Activated CD4-positive, alpha-beta T cell treated with anti-CD3 and anti-CD28 coated beads, Interleukin-10, Interleukin-2, amounts not matched to agents 100 ng/mL and 50 ng/mL, durations not matched to agents 16 hours and 8 hours (primary cell): ENCODE measurements around the gene PRRG4.
A peak's percentile ranks its signal among the peaks of the same experiment; 100 is the strongest.
"Not testable (repeated sequence)": the region's sequence is repeated elsewhere in the genome, so short reads cannot be mapped to it uniquely, and the experiment has no call there.

Experiments
- DNase-seq: peaks from one replicate; pipeline ENCODE4 v3.0.0-alpha.2; 2020

PRRG4 gene

DNA sequence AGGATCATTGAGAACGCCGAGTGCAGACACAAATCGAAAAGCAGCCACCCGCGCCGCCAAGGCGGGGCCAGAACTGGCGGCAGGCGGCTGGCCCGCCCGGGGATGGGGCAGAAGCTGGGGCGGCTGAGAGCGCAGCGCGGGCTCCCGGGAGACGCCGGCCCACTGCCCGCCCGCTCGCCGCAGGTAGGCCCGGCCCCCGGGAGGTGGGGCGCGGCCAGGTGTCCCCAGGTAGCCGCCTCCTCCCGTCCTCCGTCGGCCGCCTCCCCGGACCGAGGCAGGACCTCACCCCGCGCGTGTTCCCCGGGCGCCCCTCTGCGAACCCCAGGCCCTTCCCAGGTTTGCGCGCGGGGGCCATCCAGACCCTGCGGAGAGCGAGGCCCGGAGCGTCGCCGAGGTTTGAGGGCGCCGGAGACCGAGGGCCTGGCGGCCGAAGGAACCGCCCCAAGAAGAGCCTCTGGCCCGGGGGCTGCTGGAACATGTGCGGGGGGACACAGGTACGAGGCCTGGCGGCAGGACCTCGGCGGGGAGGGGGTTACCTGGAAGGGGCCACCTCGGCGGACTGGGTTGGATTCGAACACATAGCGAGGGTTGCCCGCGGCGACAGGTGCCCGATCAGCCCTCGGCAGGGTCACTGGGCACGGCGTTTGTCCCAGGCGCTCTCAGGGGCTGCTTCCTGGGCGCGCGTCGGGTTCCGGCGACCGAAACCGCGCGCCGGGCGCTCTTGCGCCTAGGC, at the start of gene PRRG4:
Gene PRRG4, plus strand, starts transcription at position 248 of the 733 bp plus-strand sequence. CDS start 603 bp downstream, outside the sequence.
- DNase-seq, result peak; percentile 68

- not testable (repeated sequence) for DNase-seq
Observed at GRCh38 chr11:32780839-32781238, 48.9 kb upstream of the PRRG4 start.

DNA sequence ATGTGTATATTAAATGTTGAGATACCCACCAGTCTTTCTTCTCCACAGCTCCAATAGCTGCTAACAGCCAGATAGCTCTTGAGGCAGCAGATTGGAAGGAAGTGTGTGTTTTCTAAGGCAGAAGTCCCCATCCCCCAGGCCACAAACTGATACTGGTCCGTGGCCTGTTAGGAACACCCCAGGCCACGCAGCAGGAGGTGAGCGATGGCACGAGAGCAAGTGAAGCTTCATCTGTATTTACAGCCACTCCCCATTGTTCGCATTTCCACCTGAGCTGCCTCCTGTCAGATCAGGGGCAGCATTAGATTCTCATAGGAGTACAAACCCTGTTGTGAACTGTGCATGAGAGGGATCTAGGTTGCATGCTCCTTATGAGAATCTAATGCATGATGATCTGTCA, 48.0 kb upstream of the PRRG4 start:
- no peak for DNase-seq

DNA sequence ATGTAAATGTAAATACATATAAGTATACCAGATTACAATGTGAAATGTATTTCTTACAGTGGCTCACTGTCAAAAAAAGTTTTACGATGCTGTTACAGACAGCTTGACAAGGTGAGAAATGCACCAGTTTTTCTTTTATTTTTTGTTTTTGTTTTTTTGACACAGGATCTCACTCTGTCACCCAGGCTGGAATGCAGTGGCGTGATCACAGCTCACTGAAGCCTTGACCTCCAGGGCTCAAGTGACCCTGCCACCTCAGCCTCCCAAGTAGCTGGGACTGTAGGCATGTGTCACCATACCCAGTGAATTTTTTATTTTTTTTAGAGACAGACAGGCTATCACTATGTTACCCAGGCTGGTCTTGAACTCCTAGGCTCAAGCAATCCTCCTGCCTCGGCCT, 44.5 kb upstream of the PRRG4 start:
- no peak for DNase-seq

DNA sequence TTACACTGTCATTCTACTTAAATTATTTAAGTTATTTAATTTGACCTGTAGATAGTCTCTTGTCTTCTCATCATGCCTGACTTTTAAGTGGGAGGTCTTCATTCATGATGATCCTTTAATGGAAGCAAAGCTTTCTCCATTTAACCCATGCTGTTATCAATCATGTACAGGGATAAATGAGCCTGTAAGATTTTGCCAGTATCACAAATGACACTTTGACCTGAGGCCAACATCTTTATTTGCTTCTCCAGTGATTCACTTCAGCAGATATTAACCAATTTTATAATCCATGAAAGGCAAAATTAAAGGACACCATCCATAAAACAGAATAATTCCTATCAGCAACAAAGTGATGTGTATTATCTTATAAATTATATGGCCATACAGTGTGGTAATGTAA, 42.9 kb upstream of the PRRG4 start:
- no peak for DNase-seq

DNA sequence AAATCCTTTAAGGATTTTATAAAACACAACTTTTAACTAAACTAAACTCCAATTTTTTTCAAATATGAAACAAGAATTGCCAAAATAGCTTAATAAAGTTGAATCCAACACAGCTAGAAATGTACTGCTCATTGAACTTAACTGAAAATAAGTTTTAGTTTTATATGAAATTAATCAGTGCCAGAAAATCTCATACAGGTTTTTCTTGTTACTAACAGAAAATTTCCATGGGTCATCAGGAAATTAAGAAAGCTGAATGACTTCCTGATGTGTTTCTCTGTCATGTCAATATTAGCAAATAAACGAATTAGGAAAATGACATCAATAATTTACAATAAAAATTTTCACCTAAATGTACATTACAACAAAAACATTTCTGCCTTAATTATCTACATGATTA, 38.8 kb upstream of the PRRG4 start:
- DNase-seq, result no peak

DNA sequence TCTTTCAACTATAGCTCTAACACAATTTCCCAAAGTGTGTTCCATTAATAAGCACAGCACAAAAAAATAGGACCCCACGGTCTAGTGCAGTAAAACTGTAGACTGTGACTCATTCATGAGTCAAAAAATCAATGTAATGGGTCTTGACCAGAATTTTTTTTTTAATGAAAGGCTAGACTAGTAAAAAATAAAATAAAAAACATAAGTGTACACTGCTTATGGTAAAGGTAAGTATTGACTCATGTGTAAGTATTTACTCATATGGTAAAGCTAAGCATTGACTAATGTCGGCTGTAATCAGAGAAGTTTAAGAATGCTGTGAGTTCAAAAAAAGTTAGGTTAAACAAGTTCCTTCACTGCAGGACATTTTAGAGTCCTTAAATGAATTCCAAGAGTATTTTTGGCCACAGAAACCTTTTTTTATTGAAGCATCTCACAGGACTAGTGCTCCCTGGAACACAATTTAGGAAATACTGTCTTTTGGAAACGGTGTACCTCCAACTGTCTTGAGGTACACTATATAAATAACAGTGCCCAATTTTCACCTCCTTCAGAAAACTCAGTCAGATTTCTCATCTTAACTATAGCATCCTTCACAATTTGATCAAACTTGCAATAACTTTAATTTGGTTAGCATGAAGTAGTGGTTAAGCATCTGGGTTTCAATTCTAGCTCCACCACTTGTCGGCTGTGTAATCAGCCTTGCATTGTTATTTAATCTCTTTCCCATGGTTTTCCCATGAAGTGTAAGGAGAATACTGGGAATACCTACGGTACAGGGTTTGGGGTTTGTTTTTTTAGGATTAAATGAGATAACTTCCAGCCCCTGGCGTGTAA, 37.4 kb upstream of the PRRG4 start:
- DNase-seq, result no peak

- peak; percentile 66 for DNase-seq
Observed at GRCh38 chr11:32792948-32793475, 36.7 kb upstream of the PRRG4 start.

GRCh38 chr11:32794439-32794838, 35.3 kb upstream of the PRRG4 start, which contains the start of gene CCDC73:
TSS of gene CCDC73 (minus strand) at chr11:32794662. CDS start at chr11:32760243, 34,419 bp downstream.
- DNase-seq, result no peak

GRCh38 chr11:32796425-32796824, 33.3 kb upstream of the PRRG4 start:
- peak; percentile 10 for DNase-seq

GRCh38 chr11:32809313-32809712, 20.4 kb upstream of the PRRG4 start:
- DNase-seq, result peak; percentile 74

GRCh38 chr11:32817181-32817851, 12.4 kb upstream of the PRRG4 start:
- no peak for DNase-seq

DNA sequence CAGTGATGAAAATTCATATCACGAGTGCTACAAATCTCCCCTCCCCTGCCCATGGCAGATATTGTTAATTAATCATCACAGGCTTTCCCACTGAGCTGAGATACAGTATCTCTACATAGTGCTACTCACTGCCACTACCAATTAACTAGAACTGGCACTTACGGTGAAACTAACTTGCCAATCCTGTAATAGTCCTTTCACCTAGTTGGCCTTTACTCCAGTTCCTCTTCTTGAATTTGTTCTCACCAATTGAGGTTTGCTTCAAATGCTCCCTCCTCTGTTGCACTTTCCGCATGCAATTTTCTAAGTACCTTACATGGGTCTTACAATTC, 11.9 kb upstream of the PRRG4 start:
- DNase-seq, result no peak

DNA sequence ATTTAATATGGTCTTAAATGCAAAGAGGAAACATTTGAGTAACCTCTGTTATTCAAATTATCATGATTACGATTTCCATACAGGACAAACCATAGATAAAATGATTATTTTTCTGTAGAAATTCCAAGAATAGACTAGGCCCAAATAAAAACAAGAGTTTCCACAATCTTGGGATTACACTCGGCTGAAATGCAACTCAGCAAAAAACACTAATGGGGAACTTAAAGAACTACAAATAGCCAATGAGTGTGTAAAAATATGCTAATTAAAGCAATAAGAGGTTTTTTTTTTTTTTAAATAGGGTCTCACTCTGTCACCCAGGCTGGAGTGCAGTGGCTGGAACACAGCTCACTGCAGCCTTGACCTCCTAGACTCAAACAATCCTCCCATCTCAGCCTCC, 10.5 kb upstream of the PRRG4 start:
- DNase-seq, result no peak

DNA sequence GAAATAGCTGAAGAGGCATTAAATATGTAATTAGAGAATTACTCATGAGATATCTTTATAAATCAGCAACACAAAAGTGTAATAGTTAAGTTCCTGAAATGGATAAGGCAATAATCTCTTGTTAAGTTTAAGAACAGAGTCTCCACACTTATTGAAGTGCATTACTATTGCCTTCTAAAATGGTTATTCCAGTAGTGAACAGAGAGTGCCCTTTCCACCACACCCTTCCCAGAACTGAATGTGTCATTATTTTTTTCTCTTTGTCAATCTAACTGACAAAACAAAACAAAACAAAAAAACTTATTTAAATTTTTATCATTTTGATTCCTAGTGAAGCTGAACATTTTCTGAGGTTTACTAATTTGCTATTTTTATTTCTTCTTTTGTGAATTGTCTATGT, 9.2 kb upstream of the PRRG4 start:
- no peak for DNase-seq

DNA sequence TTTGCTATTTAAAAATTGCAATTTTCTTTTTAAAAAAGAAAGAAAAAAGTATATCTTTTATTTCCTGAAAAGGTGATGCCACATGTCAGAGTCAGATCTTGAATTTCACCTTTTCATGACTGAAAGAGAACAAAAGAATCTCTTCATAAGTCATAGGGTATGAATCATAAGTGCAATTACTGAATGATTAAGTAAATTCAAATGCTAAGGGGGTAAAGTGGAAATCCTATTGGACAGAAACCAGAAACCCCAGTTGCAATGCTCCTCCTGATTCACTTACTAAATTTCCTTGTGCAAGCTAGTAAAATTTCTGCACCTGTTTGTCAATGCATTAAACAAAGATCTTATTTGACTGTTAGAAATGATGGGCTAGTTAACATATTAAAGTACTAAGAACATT, 8.2 kb upstream of the PRRG4 start:
- peak; percentile 54 for DNase-seq

GRCh38 chr11:32821917-32822560, 7.7 kb upstream of the PRRG4 start:
- no peak for DNase-seq

DNA sequence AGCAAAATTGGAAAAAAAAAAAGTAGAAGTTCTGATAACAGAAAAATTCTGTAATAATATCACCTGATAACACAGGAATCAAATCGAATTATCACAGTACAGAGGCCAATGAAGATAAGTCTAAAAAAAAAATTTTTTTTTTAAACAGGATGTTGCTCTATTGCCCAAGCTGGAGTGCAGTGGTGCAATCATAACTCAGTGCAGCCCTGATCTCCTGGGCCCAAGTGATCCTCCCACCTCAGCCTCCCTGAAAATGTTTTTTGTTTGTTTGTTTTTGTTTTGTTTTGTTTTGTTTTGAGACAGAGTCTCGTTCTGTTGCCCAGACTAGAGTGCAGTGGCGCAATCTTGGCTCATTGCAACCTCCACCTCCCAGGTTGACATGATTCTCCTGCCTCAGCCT, 6.1 kb upstream of the PRRG4 start:
- not testable (repeated sequence) for DNase-seq

- no peak for DNase-seq
Observed at GRCh38 chr11:32826113-32826512, 3.6 kb upstream of the PRRG4 start.

DNA sequence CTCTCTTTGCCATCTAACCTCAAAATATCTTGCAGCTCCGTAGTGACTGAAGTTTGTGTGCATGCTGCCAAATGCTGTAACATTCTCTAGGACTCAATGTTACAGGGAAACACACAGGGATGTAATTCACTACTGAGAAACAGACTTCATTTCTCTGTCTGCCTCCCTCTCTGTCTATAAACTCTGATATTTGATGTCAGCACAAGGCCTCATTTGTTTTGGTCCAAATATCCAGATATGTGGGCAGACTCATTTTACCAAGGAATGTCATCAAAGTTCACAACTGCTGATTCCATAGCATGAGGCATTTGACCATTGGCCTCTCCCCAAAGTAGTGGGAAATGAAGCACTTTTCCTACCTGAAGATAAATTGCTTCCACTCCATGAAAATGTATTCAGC, 2.5 kb upstream of the PRRG4 start:
- DNase-seq, result no peak

GRCh38 chr11:32829157-32829679, 509 bp upstream of the PRRG4 start:
- no peak for DNase-seq

DNA sequence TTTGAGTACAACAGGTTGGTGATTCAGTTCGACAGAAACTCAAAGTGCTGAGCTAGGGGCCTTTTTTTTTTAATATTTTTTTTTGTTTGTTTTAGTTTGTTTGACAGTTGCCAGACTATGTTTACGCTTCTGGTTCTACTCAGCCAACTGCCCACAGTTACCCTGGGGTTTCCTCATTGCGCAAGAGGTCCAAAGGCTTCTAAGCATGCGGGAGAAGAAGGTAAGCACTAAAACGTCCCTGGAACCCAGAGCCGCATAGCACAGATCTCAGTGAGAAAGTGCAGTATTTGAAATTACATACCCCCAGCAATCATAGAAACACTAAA, 649 bp downstream of the PRRG4 start:
- DNase-seq, result peak; percentile 28

GRCh38 chr11:32830796-32831195, 1.1 kb downstream of the PRRG4 start:
- DNase-seq, result no peak
